Measurements from ENCODE around the gene NDUFB7. TPM values are rescaled to one million over a fixed set of nuclear protein-coding genes. Genes with fewer than 3 reads are reported as not detected.
A peak's percentile ranks its signal among the peaks of the same experiment; 100 is the strongest.
"Not testable (repeated sequence)": the region's sequence is repeated elsewhere in the genome, so short reads cannot be mapped to it uniquely, and the experiment has no call there.

NDUFB7 gene
- total and polyA plus RNA-seq, 4 experiments from 2014 or later = 56.6 to 252 (median 122) TPM

- H3K4me3 Mint-ChIP-seq = peak overlapping the region; percentile 95 to 97 (median 96)
Measured at GRCh38 chr19:14570864-14571527, 870 bp downstream of the NDUFB7 start.

GRCh38 chr19:14567079-14567478 is 4.8 kb downstream of the NDUFB7 start:
- H3K4me1 Mint-ChIP-seq = peaks cover 12 to 49% (median 36%) of the 10 kb centered on the region in 4 donors
- peak overlapping the region in 1 of 7 donors; percentile 65 for H3K27ac Mint-ChIP-seq
- peaks cover 6 to 39% of the 10 kb centered on the region in 2 donors for H3K36me3 Mint-ChIP-seq
- H3K4me3 ChIP-seq (ENCODE audit: low read length in 2 of 2) = no peak overlapping the region
- H3K4me3 Mint-ChIP-seq = no peak overlapping the region
- peaks cover 14% of the 10 kb centered on the region for H3K36me3 ChIP-seq (ENCODE audit: insufficient read depth, low read length)
- CTCF ChIA-PET (ENCODE audit: partially characterized antibody) = no interaction called here
- no peaks in the 10 kb centered on the region for H3K9me3 Mint-ChIP-seq
- H3K9me3 ChIP-seq (ENCODE audit: control insufficient read depth in 1 of 2, low read length in 2 of 2) = no peaks in the 10 kb centered on the region
- H3K27me3 ChIP-seq (ENCODE audit: insufficient read depth, low read length) = no peaks in the 10 kb centered on the region
- no peaks in the 10 kb centered on the region for H3K27me3 Mint-ChIP-seq
- peaks cover 21% of the 10 kb centered on the region for H3K4me1 ChIP-seq (ENCODE audit: insufficient read depth, low read length)
- intact Hi-C loops (cut with micrococcal nuclease) = no loop called here
- POLR2A ChIA-PET (ENCODE audit: partially characterized antibody) = interaction anchor here (0.8 to 0.9 kb wide), 2 partner anchors 35 to 49 kb away, joined by 3 to 4 read pairs; partner anchors contain the start of gene DNAJB1
- no peak overlapping the region for H3K27ac ChIP-seq (ENCODE audit: low read depth, low read length)
- no peak for DNase-seq

More at GRCh38 chr19:14570864-14571527, 870 bp downstream of the NDUFB7 start:
- peaks cover 0 to 1% (median 0%) of the 10 kb centered on the region in 8 donors for H3K9me3 Mint-ChIP-seq
- peak overlapping the region in 6 of 7 donors; percentile 89 to 96 (median 93) for H3K27ac Mint-ChIP-seq
- no peak for DNase-seq
- peaks cover 16 to 55% (median 43%) of the 10 kb centered on the region in 4 donors for H3K4me1 Mint-ChIP-seq
- Histone ChIP-seq H3K27me3 (ENCODE audit: insufficient read depth, low read length) (no peaks in the 10 kb centered on the region), H3K4me1 (ENCODE audit: insufficient read depth, low read length) (peaks cover 33% of the 10 kb centered on the region), H3K9me3 (ENCODE audit: control insufficient read depth in 1 of 2, low read length in 2 of 2) (no peaks in the 10 kb centered on the region), H3K27ac (ENCODE audit: low read depth, low read length) (peak overlapping the region; percentile 68), H3K4me3 (ENCODE audit: low read length in 2 of 2) (peak overlapping the region; percentile 76 to 91), H3K36me3 (ENCODE audit: insufficient read depth, low read length) (peaks cover 3% of the 10 kb centered on the region)
- POLR2A ChIA-PET (ENCODE audit: partially characterized antibody) = interaction anchor here (0.6 to 3.9 kb wide), 7 partner anchors 9 to 119 kb away, joined by 3 to 38 read pairs (median 4); partner anchors contain the start of genes DNAJB1 and ZNF333
- intact Hi-C loops (cut with micrococcal nuclease) = no loop called here
- no peaks in the 10 kb centered on the region for H3K27me3 Mint-ChIP-seq
- CTCF ChIA-PET (ENCODE audit: partially characterized antibody) = interaction anchor here (1.1 to 7.5 kb wide), 12 partner anchors 8 to 319 kb away, joined by 3 to 232 read pairs (median 6); partner anchors contain the start of gene ZNF333
- peaks cover 6 to 27% of the 10 kb centered on the region in 2 donors for H3K36me3 Mint-ChIP-seq

- no peaks in the 10 kb centered on the region for H3K9me3 Mint-ChIP-seq
- Histone ChIP-seq H3K4me3 (ENCODE audit: low read length in 2 of 2) (no peak overlapping the region), H3K36me3 (ENCODE audit: insufficient read depth, low read length) (peaks cover 14% of the 10 kb centered on the region), H3K9me3 (ENCODE audit: control insufficient read depth in 1 of 2, low read length in 2 of 2) (no peaks in the 10 kb centered on the region), H3K27ac (ENCODE audit: low read depth, low read length) (no peak overlapping the region), H3K27me3 (ENCODE audit: insufficient read depth, low read length) (no peaks in the 10 kb centered on the region), H3K4me1 (ENCODE audit: insufficient read depth, low read length) (peaks cover 20% of the 10 kb centered on the region)
- H3K36me3 Mint-ChIP-seq = peaks cover 6 to 36% of the 10 kb centered on the region in 2 donors
- peaks cover 13 to 45% (median 34%) of the 10 kb centered on the region in 4 donors for H3K4me1 Mint-ChIP-seq
- DNase-seq = no peak
- no peak overlapping the region for H3K4me3 Mint-ChIP-seq
- H3K27ac Mint-ChIP-seq = no peak overlapping the region
- POLR2A ChIA-PET (ENCODE audit: partially characterized antibody) = no interaction called here
- no peaks in the 10 kb centered on the region for H3K27me3 Mint-ChIP-seq
- intact Hi-C loops (cut with micrococcal nuclease) = no loop called here
- CTCF ChIA-PET (ENCODE audit: partially characterized antibody) = no interaction called here
Measured at GRCh38 chr19:14566712-14567077, 5.2 kb downstream of the NDUFB7 start.

- H3K27me3 ChIP-seq (ENCODE audit: insufficient read depth, low read length) = no peaks in the 10 kb centered on the region
- H3K27ac ChIP-seq (ENCODE audit: low read depth, low read length) = no peak overlapping the region
- Mint-ChIP-seq H3K36me3 (peaks cover 6 to 34% of the 10 kb centered on the region in 2 donors), H3K27ac (peak overlapping the region in 1 of 7 donors; percentile 15), H3K4me1 (peaks cover 12 to 39% (median 28%) of the 10 kb centered on the region in 4 donors), H3K9me3 (no peaks in the 10 kb centered on the region), H3K27me3 (no peaks in the 10 kb centered on the region), H3K4me3 (peak overlapping the region in 1 of 8 donors; percentile 23)
- no peaks in the 10 kb centered on the region for H3K9me3 ChIP-seq (ENCODE audit: control insufficient read depth in 1 of 2, low read length in 2 of 2)
- H3K36me3 ChIP-seq (ENCODE audit: insufficient read depth, low read length) = peaks cover 14% of the 10 kb centered on the region
- H3K4me1 ChIP-seq (ENCODE audit: insufficient read depth, low read length) = peaks cover 15% of the 10 kb centered on the region
- CTCF ChIA-PET (ENCODE audit: partially characterized antibody) = no interaction called here
- no peak overlapping the region for H3K4me3 ChIP-seq (ENCODE audit: low read length in 2 of 2)
- intact Hi-C loops (cut with micrococcal nuclease) = no loop called here
- POLR2A ChIA-PET (ENCODE audit: partially characterized antibody) = interaction anchor here (1.1 kb wide), 1 partner anchor 12 kb away, joined by 3 read pairs; no protein-coding TSS in a partner anchor
- no peak for DNase-seq
Measured at GRCh38 chr19:14565765-14566711, 5.8 kb downstream of the NDUFB7 start.

GRCh38 chr19:14565298-14565679 is 6.6 kb downstream of the NDUFB7 start:
- Histone ChIP-seq H3K4me1 (ENCODE audit: insufficient read depth, low read length) (peaks cover 7% of the 10 kb centered on the region), H3K9me3 (ENCODE audit: control insufficient read depth in 1 of 2, low read length in 2 of 2) (no peaks in the 10 kb centered on the region), H3K27ac (ENCODE audit: low read depth, low read length) (no peak overlapping the region), H3K36me3 (ENCODE audit: insufficient read depth, low read length) (peaks cover 14% of the 10 kb centered on the region), H3K4me3 (ENCODE audit: low read length in 2 of 2) (no peak overlapping the region), H3K27me3 (ENCODE audit: insufficient read depth, low read length) (no peaks in the 10 kb centered on the region)
- Mint-ChIP-seq H3K27ac (no peak overlapping the region), H3K4me3 (no peak overlapping the region), H3K27me3 (no peaks in the 10 kb centered on the region), H3K4me1 (peaks cover 12 to 35% (median 23%) of the 10 kb centered on the region in 4 donors), H3K36me3 (peaks cover 6 to 32% of the 10 kb centered on the region in 2 donors), H3K9me3 (no peaks in the 10 kb centered on the region)
- ChIA-PET POLR2A (ENCODE audit: partially characterized antibody) (interaction anchor here (1.1 kb wide), 1 partner anchor 11 kb away, joined by 3 read pairs; no protein-coding TSS in a partner anchor), CTCF (ENCODE audit: partially characterized antibody) (no interaction called here)
- intact Hi-C loops (cut with micrococcal nuclease) = no loop called here
- DNase-seq = no peak

- POLR2A ChIA-PET (ENCODE audit: partially characterized antibody) = interaction anchor here (1.1 kb wide), 1 partner anchor 11 kb away, joined by 3 read pairs; no protein-coding TSS in a partner anchor
- H3K4me3 Mint-ChIP-seq; H3K9me3 ChIP-seq (ENCODE audit: control insufficient read depth in 1 of 2, low read length in 2 of 2); H3K27ac Mint-ChIP-seq; H3K27me3 ChIP-seq (ENCODE audit: insufficient read depth, low read length); intact Hi-C loops (cut with micrococcal nuclease); H3K27ac ChIP-seq (ENCODE audit: low read depth, low read length); H3K9me3 Mint-ChIP-seq; CTCF ChIA-PET (ENCODE audit: partially characterized antibody); H3K4me1 ChIP-seq (ENCODE audit: insufficient read depth, low read length); H3K27me3 Mint-ChIP-seq; DNase-seq; H3K4me3 ChIP-seq (ENCODE audit: low read length in 2 of 2): not testable (repeated sequence)
- Mint-ChIP-seq H3K4me1 (peaks cover 12 to 35% (median 23%) of the 10 kb centered on the region in 4 donors), H3K36me3 (peaks cover 6 to 32% of the 10 kb centered on the region in 2 donors)
- H3K36me3 ChIP-seq (ENCODE audit: insufficient read depth, low read length) = peaks cover 14% of the 10 kb centered on the region
Measured at GRCh38 chr19:14564652-14565297, 7.1 kb downstream of the NDUFB7 start.
